GM23248 (cell line): ENCODE measurements around the gene VPS72.

Experiments used
- EZH2 ChIP-seq: fragments of 200-600 bp; sonication (generic); IDR thresholded peaks from 2 replicates; pipeline ENCODE4 v1.6.1; 2018; ENCODE audit warnings: antibody characterized with exemption, mild to moderate bottlenecking; ENCODE audit not compliant: insufficient read depth, poor library complexity, severe bottlenecking
- EZH2phosphoT487 ChIP-seq: fragments of 200-600 bp; sonication (generic); IDR thresholded peaks from 2 replicates; pipeline ENCODE4 v1.6.1; 2018; ENCODE audit warnings: antibody characterized with exemption, moderate library complexity, mild to moderate bottlenecking, low read depth; ENCODE audit not compliant: insufficient read depth

DNA sequence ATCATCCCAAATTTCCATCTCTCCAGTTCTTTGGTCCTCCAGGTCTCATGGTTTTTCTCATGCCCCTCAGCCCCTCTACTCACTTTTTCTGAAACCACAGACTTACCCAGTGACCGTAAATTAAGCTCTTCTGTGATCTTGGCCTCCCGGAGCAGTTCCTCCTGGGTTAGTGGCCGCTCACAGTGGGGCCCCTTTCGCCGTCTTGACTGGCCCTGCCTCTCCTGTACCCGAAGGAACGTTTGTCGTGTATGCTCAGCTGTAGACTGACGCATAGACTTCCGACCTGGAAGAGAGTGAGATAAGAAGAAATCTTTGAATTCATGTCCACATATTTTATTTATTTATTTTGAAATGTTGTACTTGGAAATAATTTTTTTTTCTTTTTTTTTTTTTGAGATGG is 5.8 kb downstream of the VPS72 start:
- no peak for TF ChIP-seq EZH2phosphoT487
- TF ChIP-seq EZH2, result no peak
